GM23338 (cell line): ENCODE results near the gene CYP19A1. TPM values are rescaled to one million over a fixed set of nuclear protein-coding genes. Genes with fewer than 3 reads are reported as not detected.

Source experiments
- ATAC-seq: fragments of 200-7000 bp; cut with Tn5 transposase; 3 replicates; pipeline ENCODE4 v1.9.1; 2020
- DNase-seq: peaks from one replicate; pipeline ENCODE4 v3.0.0-alpha.2; 2015; ENCODE audit warnings: low spot score
- H2AFZ ChIP-seq: fragments of 200-600 bp; sonication (generic); 2 replicates; pipeline ENCODE4 v1.8.0; 2016; ENCODE audit warnings: antibody characterized with exemption, mild to moderate bottlenecking, moderate library complexity
- H3F3A ChIP-seq: fragments of 200-600 bp; sonication (generic); replicated peaks from 2 replicates; pipeline ENCODE4 v1.8.0; 2017; ENCODE audit warnings: antibody characterized with exemption, mixed run types, low read depth
- H3K27ac ChIP-seq: fragments of 200-600 bp; sonication (generic); 2 replicates; pipeline ENCODE4 v1.6.1; 2016; ENCODE audit warnings: low read depth
- H3K27me3 ChIP-seq: fragments of 200-600 bp; sonication (generic); 2 replicates; pipeline ENCODE4 v1.8.0; 2016; ENCODE audit warnings: mild to moderate bottlenecking, mixed run types, moderate library complexity; ENCODE audit not compliant: insufficient read depth
- H3K36me3 ChIP-seq: fragments of 200-600 bp; sonication (generic); 2 replicates; pipeline ENCODE4 v1.8.0; 2016; ENCODE audit warnings: mild to moderate bottlenecking; ENCODE audit not compliant: insufficient read depth
- H3K4me1 ChIP-seq: fragments of 200-600 bp; sonication (generic); 2 replicates; pipeline ENCODE4 v1.8.0; 2016; ENCODE audit warnings: mild to moderate bottlenecking, moderate library complexity; ENCODE audit not compliant: insufficient read depth
- H3K4me2 ChIP-seq: fragments of 200-600 bp; sonication (generic); 2 replicates; pipeline ENCODE4 v1.7.1; 2017; ENCODE audit warnings: mixed run types
- H3K4me3 ChIP-seq: fragments of 200-600 bp; sonication (generic); 2 replicates; pipeline ENCODE4 v1.6.1; 2016; ENCODE audit warnings: mixed run types
- H3K79me2 ChIP-seq: fragments of 200-600 bp; sonication (generic); replicated peaks from 2 replicates; pipeline ENCODE4 v1.8.0; 2017; ENCODE audit warnings: mild to moderate bottlenecking; ENCODE audit not compliant: insufficient read depth
- H3K9me2 ChIP-seq: fragments of 200-600 bp; sonication (generic); 2 replicates; pipeline ENCODE4 v1.8.0; 2017; ENCODE audit not compliant: insufficient read depth
- H4K20me1 ChIP-seq: fragments of 200-600 bp; sonication (generic); replicated peaks from 2 replicates; pipeline ENCODE4 v1.8.0; 2017; ENCODE audit warnings: mild to moderate bottlenecking; ENCODE audit not compliant: insufficient read depth
- H3K27ac Mint-ChIP-seq: 2 replicates; pipeline ENCODE4 v1.8.0; 2020; ENCODE audit warnings: inconsistent platforms, mild to moderate bottlenecking, moderate library complexity, mixed read lengths
- H3K27me3 Mint-ChIP-seq: 3 replicates; pipeline ENCODE4 v1.8.0; 2022; ENCODE audit warnings: low read depth, mild to moderate bottlenecking, moderate library complexity, mixed read lengths, inconsistent platforms; ENCODE audit not compliant: insufficient read depth, poor library complexity
- H3K36me3 Mint-ChIP-seq: 3 replicates; pipeline ENCODE4 v1.8.0; 2021; ENCODE audit warnings: low read depth, mild to moderate bottlenecking, inconsistent platforms, moderate library complexity, mixed read lengths
- H3K4me1 Mint-ChIP-seq: 3 replicates; pipeline ENCODE4 v1.8.0; 2020; ENCODE audit warnings: mild to moderate bottlenecking, inconsistent platforms, mixed read lengths
- H3K4me3 Mint-ChIP-seq: 3 replicates; pipeline ENCODE4 v1.8.0; 2021; ENCODE audit warnings: moderate library complexity, mild to moderate bottlenecking, inconsistent platforms, mixed read lengths
- H3K9me3 Mint-ChIP-seq: 3 replicates; pipeline ENCODE4 v1.8.0; 2020; ENCODE audit warnings: moderate library complexity, mild to moderate bottlenecking, inconsistent platforms, mixed read lengths
- CTCF ChIP-seq, 2 experiments: fragments of 200-600 bp in 1 of 2; sonication (generic) in 1 of 2; conservative IDR thresholded peaks; 2 replicates each; pipeline versions ENCODE4 v1.5.1 to v1.6.1; 2016 to 2017; ENCODE audit warnings: antibody characterized with exemption in 2 of 2, low read depth in 2 of 2, mild to moderate bottlenecking in 2 of 2, moderate library complexity in 1 of 2
- EZH2 ChIP-seq: fragments of 200-600 bp; sonication (generic); IDR thresholded peaks from one replicate; pipeline ENCODE4 v1.8.0; 2017; ENCODE audit warnings: antibody characterized with exemption, mild to moderate bottlenecking, low read depth; ENCODE audit not compliant: unreplicated experiment
- EZH2phosphoT487 ChIP-seq: fragments of 200-600 bp; sonication (generic); IDR thresholded peaks from one replicate; pipeline ENCODE4 v1.8.1; 2018; ENCODE audit warnings: antibody characterized with exemption; ENCODE audit not compliant: unreplicated experiment
- JUNB ChIP-seq: IDR thresholded peaks from one replicate; pipeline ENCODE4 v1.6.1; 2016; ENCODE audit warnings: antibody characterized with exemption; ENCODE audit not compliant: unreplicated experiment
- NANOG ChIP-seq: IDR thresholded peaks from 2 replicates; pipeline ENCODE4 v1.6.1; 2016; ENCODE audit warnings: antibody characterized with exemption, borderline replicate concordance
- POLR2AphosphoS5 ChIP-seq: IDR thresholded peaks from 2 replicates; pipeline ENCODE4 v1.6.1; 2016; ENCODE audit warnings: antibody characterized with exemption, low read depth
- REST ChIP-seq: IDR thresholded peaks from one replicate; pipeline ENCODE4 v1.6.1; 2018; ENCODE audit warnings: antibody characterized with exemption; ENCODE audit not compliant: unreplicated experiment
- STAT1 ChIP-seq: IDR thresholded peaks from one replicate; pipeline ENCODE4 v1.6.1; 2016; ENCODE audit warnings: antibody characterized with exemption; ENCODE audit not compliant: unreplicated experiment
- ZNF331 ChIP-seq: fragments of 250-450 bp; sonication (Bioruptor Pico); IDR thresholded peaks from 2 replicates; pipeline ENCODE4 v1.5.0; 2020; ENCODE audit warnings: low read depth, mild to moderate bottlenecking, moderate library complexity
- polyA plus RNA-seq: library from polyadenylated mRNA; unstranded; fragments of >200 nt; fragmentation: Nextera tagmentation; extraction: Ambion mirVana; gene quantifications from 2 replicates; pipeline ENCODE4 v1.2.1, GENCODE V29; 2016
- total RNA-seq: library from RNA; depleted of rRNA; stranded (reverse); fragments of >200 nt; shearing (Covaris generic); gene quantifications from 2 replicates; pipeline ENCODE4 v1.2.3, GENCODE V29; 2014
- TF ChIP-seq, protein P1 (sequence below): IDR thresholded peaks from 2 replicates; pipeline ENCODE4 v1.6.1; 2016; ENCODE audit warnings: antibody characterized with exemption

Gene CYP19A1
- total and polyA plus RNA-seq, 2 experiments from 2014 or later = 0.42 TPM; not detected in 1

GRCh38 chr15:51355096-51355495 is 16.7 kb upstream of the CYP19A1 start:
- Histone ChIP-seq H3K36me3 (no peaks in the 10 kb centered on the region), H3K4me3 (no peak overlapping the region), H3K79me2 (no peaks in the 10 kb centered on the region), H3K27me3 (no peaks in the 10 kb centered on the region), H3K9me2 (no peaks in the 10 kb centered on the region; the same call in 1 of the 2 replicates), H3K4me1 (no peaks in the 10 kb centered on the region; the same call in 1 of the 2 replicates), H3K27ac (no peak overlapping the region), H3K4me2 (no peak overlapping the region), H4K20me1 (no peaks in the 10 kb centered on the region), H2AFZ (no peak overlapping the region), H3F3A (no peaks in the 10 kb centered on the region)
- TF ChIP-seq NANOG = no peak
- no peak for TF ChIP-seq CTCF (conservative IDR thresholded peaks at IDR 0.05; ENCODE audit: low read depth in 2 of 2)
- no peak for TF ChIP-seq EZH2
- TF ChIP-seq JUNB = no peak
- no peak for TF ChIP-seq STAT1
- no peak for TF ChIP-seq REST
- Mint-ChIP-seq H3K27ac (no peak overlapping the region), H3K27me3 (peaks cover 1% of the 10 kb centered on the region), H3K36me3 (no peaks in the 10 kb centered on the region), H3K4me3 (no peak overlapping the region), H3K4me1 (peaks cover 4% of the 10 kb centered on the region; the same call in 1 of the 3 replicates), H3K9me3 (no peaks in the 10 kb centered on the region)
- no peak for ATAC-seq
- no peak for DNase-seq

GRCh38 chr15:51353976-51354375 is 15.6 kb upstream of the CYP19A1 start:
- H3K9me3 Mint-ChIP-seq = no peaks in the 10 kb centered on the region
- Histone ChIP-seq H3K4me1 (no peaks in the 10 kb centered on the region; the same call in 1 of the 2 replicates), H2AFZ (no peak overlapping the region), H3K27me3 (no peaks in the 10 kb centered on the region), H3K4me3 (no peak overlapping the region), H3K9me2 (no peaks in the 10 kb centered on the region; the same call in 1 of the 2 replicates), H4K20me1 (no peaks in the 10 kb centered on the region), H3K36me3 (no peaks in the 10 kb centered on the region), H3K79me2 (no peaks in the 10 kb centered on the region), H3K4me2 (no peak overlapping the region), H3K27ac (no peak overlapping the region), H3F3A (no peaks in the 10 kb centered on the region)
- no peak for DNase-seq
- peaks cover 4% of the 10 kb centered on the region; the same call in 1 of the 3 replicates for H3K4me1 Mint-ChIP-seq
- H3K36me3 Mint-ChIP-seq = no peaks in the 10 kb centered on the region
- peaks cover 1% of the 10 kb centered on the region for H3K27me3 Mint-ChIP-seq
- no peak overlapping the region for H3K27ac Mint-ChIP-seq
- no peak overlapping the region for H3K4me3 Mint-ChIP-seq
- no peak for ATAC-seq
- TF ChIP-seq REST (no peak), EZH2phosphoT487 (no peak), JUNB (no peak), STAT1 (no peak), POLR2AphosphoS5 (no peak), EZH2 (no peak), NANOG (no peak), CTCF (conservative IDR thresholded peaks at IDR 0.05; ENCODE audit: low read depth in 2 of 2) (no peak), ZNF331 (CRISPR knock-in tag) (no peak)
- TF ChIP-seq, protein P1, sequence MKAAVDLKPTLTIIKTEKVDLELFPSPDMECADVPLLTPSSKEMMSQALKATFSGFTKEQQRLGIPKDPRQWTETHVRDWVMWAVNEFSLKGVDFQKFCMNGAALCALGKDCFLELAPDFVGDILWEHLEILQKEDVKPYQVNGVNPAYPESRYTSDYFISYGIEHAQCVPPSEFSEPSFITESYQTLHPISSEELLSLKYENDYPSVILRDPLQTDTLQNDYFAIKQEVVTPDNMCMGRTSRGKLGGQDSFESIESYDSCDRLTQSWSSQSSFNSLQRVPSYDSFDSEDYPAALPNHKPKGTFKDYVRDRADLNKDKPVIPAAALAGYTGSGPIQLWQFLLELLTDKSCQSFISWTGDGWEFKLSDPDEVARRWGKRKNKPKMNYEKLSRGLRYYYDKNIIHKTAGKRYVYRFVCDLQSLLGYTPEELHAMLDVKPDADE = no peak
